Activated CD4-positive, alpha-beta memory T cell treated with anti-CD3 and anti-CD28 coated beads for 36 hours (primary cell): ENCODE data around the gene STK24. TPM values are rescaled to one million over a fixed set of nuclear protein-coding genes. Genes with fewer than 3 reads are reported as not detected.

Experiments
- CTCF ChIA-PET: fragments of 350-600 bp; sonication (Branson Sonifier 250); formaldehyde crosslinking; loops from one replicate; lab custom pipeline; 2021; ENCODE audit warnings: antibody characterized with exemption, inconsistent platforms; lab: Charles Lee
- POLR2A ChIA-PET: fragments of 350-600 bp; sonication (Branson Sonifier 250); formaldehyde crosslinking; loops from one replicate; lab custom pipeline; 2021; ENCODE audit warnings: antibody characterized with exemption; lab: Charles Lee
- DNase-seq: peaks from one replicate; pipeline ENCODE4 v3.0.0-alpha.2; 2020
- H3K27ac Mint-ChIP-seq: one replicate; pipeline ENCODE4 v1.8.0; 2021; ENCODE audit warnings: mixed read lengths
- H3K27me3 Mint-ChIP-seq: one replicate; pipeline ENCODE4 v1.8.0; 2021; ENCODE audit warnings: mixed read lengths
- H3K36me3 Mint-ChIP-seq: one replicate; pipeline ENCODE4 v1.8.0; 2021; ENCODE audit warnings: mixed read lengths
- H3K4me1 Mint-ChIP-seq: one replicate; pipeline ENCODE4 v1.8.0; 2021; ENCODE audit warnings: low read depth, mixed read lengths
- H3K4me3 Mint-ChIP-seq: one replicate; pipeline ENCODE4 v1.8.0; 2021; ENCODE audit warnings: mild to moderate bottlenecking, mixed read lengths
- H3K9me3 Mint-ChIP-seq: one replicate; pipeline ENCODE4 v1.8.0; 2021; ENCODE audit warnings: mixed read lengths
- intact Hi-C: fragments of 100-400 bp; cut with micrococcal nuclease; formaldehyde crosslinking; loops from one replicate; pipeline ENCODE4 v1.15.1; 2023
- total RNA-seq, 2 experiments: library from RNA; stranded (reverse); gene quantifications; one replicate each; pipeline ENCODE4 v1.2.3, GENCODE V29; 2021

Gene STK24
- total RNA-seq, 2 experiments from 2014 or later, result 176 to 178 TPM

DNA sequence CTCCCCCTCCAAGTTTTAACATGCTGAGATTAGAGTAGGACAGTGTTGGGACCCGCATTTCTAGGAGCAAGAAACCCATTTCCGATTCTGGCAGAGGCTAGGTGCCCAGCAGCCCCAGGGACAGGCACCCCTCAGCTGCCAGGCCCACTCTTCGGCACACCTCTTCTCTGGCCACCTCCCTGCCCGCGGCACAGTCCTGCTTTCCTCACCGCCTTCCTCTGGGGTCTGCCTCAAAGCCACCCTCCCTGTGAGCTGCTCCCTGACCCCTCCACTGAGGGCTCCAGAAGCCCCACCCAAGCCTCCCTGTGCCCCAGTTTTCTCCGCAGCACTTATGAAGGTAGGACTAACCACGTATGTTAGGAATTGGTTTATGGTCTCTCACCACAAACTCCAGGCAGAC is 79.9 kb downstream of the STK24 start:
- peaks cover 60% of the 10 kb centered on the region for H3K4me1 Mint-ChIP-seq
- ChIA-PET POLR2A (no interaction called here), CTCF (interaction anchor here (1.1 to 1.3 kb wide), 2 partner anchors 12 to 155 kb away, joined by 3 read pairs; no protein-coding TSS in a partner anchor)
- H3K27me3 Mint-ChIP-seq, result no peaks in the 10 kb centered on the region
- DNase-seq, result no peak
- intact Hi-C loops, result no loop called here
- H3K27ac Mint-ChIP-seq, result peak overlapping the region; percentile 11
- H3K9me3 Mint-ChIP-seq, result no peaks in the 10 kb centered on the region
- H3K4me3 Mint-ChIP-seq, result peak overlapping the region; percentile 12
- H3K36me3 Mint-ChIP-seq, result peaks cover 19% of the 10 kb centered on the region

DNA sequence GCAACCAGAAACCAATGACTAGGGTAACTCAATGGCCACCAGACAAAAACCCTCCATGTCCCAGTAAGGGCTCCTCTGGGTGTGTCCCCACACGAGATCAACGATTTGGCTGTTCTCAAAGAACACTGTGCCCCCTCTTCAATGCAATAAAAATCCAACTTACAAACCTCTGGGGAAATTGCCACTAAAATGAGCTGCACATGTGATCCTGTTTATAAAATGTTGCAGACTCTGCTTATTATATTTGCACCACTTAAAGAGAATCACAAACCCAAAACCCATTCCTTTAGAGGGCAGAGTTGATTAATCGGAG is 80.5 kb downstream of the STK24 start:
- Mint-ChIP-seq H3K9me3 (no peaks in the 10 kb centered on the region), H3K27ac (no peak overlapping the region), H3K36me3 (peaks cover 20% of the 10 kb centered on the region), H3K27me3 (no peaks in the 10 kb centered on the region), H3K4me3 (no peak overlapping the region), H3K4me1 (peaks cover 61% of the 10 kb centered on the region)
- POLR2A ChIA-PET, result interaction anchor here (1.1 kb wide), 1 partner anchor 12 kb away, joined by 3 read pairs; no protein-coding TSS in a partner anchor
- intact Hi-C loops, result no loop called here
- no peak for DNase-seq
- CTCF ChIA-PET, result interaction anchor here (1.1 kb wide), 1 partner anchor 11 kb away, joined by 3 read pairs; no protein-coding TSS in a partner anchor

DNA sequence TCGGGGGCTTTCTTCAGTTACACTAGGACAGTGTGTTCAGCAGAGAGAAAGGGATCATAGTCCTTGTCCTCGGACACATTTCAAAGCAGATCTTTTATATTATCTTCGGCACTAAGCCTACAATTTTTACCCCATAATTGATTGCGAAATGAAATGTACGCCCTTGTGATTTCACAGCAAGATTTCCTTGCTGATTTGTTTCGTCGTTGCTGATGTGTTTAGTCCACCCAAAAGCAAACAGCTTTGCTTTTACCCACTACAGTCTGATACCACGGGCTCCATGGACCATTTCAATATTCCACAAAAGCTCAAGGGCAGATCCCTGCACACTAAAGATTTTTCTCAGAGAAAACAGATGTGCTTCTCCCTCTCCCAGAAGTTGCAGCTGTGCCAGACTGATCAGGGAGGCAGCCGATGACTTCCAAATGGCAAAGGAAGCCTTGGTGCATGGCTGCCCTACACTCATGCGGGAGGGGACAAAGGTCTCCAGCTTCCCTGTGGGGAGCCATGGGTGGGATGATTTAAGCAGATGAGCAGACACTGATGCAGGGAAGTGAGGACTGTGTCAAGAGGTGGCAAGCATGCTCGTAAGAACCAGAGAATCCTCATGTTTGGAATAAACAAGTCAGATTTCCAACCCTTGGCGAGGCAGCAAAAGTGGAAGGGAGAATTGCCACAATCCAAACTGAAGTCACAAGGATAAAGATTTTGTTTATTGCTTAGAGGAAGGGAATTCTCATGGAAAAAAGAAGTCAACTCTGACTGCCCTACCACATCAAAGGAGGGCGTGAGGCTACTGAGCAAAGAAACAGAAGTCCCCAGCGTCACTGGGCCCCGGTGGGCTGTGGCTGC is 81.1 kb downstream of the STK24 start:
- Mint-ChIP-seq H3K4me1 (peaks cover 65% of the 10 kb centered on the region), H3K4me3 (no peak overlapping the region), H3K36me3 (peaks cover 23% of the 10 kb centered on the region), H3K27ac (no peak overlapping the region), H3K27me3 (no peaks in the 10 kb centered on the region), H3K9me3 (no peaks in the 10 kb centered on the region)
- no peak for DNase-seq
- POLR2A ChIA-PET, result interaction anchor here (1.1 kb wide), 2 partner anchors 8 to 13 kb away, joined by 3 to 5 read pairs; no protein-coding TSS in a partner anchor
- CTCF ChIA-PET, result interaction anchor here (1.1 kb wide), 1 partner anchor 11 kb away, joined by 3 read pairs; no protein-coding TSS in a partner anchor
- intact Hi-C loops, result no loop called here

DNA sequence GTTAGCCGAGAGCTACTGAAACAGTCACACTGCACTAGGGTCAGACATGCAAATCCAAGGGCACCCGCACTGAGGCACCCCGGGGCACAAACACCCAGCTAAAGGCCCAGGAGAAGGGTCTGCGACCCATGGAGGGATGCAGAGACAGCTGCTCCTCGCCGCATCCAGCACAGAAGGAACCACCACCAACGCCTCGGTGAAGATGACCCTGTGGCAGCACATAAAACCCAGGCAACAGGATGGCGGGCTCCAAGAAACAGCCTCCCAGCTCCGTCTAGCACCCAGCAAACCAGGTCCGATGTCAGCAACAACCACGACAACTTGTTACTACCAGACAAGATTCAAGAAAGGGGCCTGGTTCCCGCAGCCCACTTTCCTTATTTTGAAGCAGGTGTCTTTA is 82.1 kb downstream of the STK24 start:
- Mint-ChIP-seq H3K4me3 (no peak overlapping the region), H3K27me3 (no peaks in the 10 kb centered on the region), H3K4me1 (peaks cover 68% of the 10 kb centered on the region), H3K36me3 (peaks cover 19% of the 10 kb centered on the region), H3K27ac (no peak overlapping the region), H3K9me3 (no peaks in the 10 kb centered on the region)
- DNase-seq, result no peak
- intact Hi-C loops, result no loop called here
- ChIA-PET POLR2A (interaction anchor here (1.5 kb wide), 1 partner anchor 27 kb away, joined by 4 read pairs; no protein-coding TSS in a partner anchor), CTCF (interaction anchor here (0.9 kb wide), 1 partner anchor 159 kb away, joined by 4 read pairs; no protein-coding TSS in a partner anchor)

DNA sequence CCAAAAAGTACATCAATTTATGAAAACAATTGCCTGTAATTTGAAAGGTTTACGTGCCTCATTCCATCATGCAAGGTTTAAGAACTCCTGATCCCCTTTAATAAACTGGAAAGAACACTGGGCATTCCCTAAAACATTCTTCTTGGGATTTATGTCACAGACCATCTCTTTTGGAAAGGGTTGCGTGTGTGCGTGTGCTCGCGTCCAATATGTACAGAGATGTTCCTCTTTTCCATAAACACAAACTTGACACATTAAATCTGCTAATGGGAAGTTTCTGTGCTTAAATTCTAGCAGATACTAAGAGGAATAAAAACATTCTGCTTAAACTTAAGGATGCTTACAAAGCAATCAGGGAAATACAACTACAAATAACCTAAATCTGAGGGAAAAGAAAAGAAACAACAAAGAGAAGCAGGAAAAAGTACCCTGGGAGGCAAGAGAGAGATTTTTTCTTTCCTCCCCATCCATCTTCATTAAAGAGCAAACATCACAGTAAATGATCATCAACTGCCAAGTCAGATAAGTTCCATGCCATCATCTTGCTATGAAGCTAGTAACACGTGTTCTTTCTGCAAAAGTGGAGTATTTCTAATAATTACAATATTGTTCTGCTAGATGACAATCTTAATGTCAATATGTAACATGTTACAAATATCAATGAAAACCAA is 83.7 kb downstream of the STK24 start:
- CTCF ChIA-PET, result interaction anchor here (1.2 kb wide), 1 partner anchor 16 kb away, joined by 4 read pairs; no protein-coding TSS in a partner anchor
- Mint-ChIP-seq H3K4me1 (peaks cover 81% of the 10 kb centered on the region), H3K27ac (peak overlapping the region; percentile 3), H3K9me3 (no peaks in the 10 kb centered on the region), H3K36me3 (peaks cover 13% of the 10 kb centered on the region), H3K4me3 (no peak overlapping the region), H3K27me3 (no peaks in the 10 kb centered on the region)
- no peak for DNase-seq
- intact Hi-C loops, result no loop called here
- POLR2A ChIA-PET, result interaction anchor here (1.5 kb wide), 1 partner anchor 28 kb away, joined by 4 read pairs; no protein-coding TSS in a partner anchor

DNA sequence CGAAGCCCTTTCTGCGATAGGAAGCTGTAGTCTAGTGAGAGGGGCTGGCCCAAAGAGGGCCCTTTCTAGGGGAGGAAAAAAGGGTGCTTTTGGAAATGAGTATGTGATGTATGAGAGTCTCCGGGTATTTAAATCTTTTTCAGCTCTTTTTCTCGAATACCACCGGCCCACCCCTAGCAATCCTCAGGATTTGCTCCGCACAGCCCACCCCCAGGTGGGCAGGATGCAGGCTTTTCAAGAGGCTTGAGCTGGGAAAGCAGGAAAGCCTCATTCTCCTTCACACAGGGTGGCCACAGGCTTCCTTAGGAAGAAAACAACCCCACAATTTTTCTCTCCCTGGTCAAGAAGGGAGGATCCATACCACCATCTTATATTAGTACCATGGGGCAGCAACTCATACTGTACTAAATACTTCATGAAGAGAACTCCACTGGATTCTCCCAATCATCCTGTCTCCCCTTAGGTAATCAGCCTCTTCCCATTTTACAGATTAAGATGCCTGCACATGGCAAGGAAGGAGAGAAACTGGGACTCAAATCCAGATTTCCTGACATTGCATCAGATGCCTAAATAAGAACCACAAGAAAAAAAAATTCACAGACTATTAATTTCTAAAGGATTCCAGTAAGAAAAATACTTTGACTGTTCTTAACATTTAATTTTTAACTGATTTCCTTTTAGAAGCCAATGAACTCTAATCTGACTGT is 84.4 kb downstream of the STK24 start:
- POLR2A ChIA-PET, result interaction anchor here (1.0 kb wide), 1 partner anchor 12 kb away, joined by 5 read pairs; no protein-coding TSS in a partner anchor
- H3K27me3 Mint-ChIP-seq, result no peaks in the 10 kb centered on the region

DNA sequence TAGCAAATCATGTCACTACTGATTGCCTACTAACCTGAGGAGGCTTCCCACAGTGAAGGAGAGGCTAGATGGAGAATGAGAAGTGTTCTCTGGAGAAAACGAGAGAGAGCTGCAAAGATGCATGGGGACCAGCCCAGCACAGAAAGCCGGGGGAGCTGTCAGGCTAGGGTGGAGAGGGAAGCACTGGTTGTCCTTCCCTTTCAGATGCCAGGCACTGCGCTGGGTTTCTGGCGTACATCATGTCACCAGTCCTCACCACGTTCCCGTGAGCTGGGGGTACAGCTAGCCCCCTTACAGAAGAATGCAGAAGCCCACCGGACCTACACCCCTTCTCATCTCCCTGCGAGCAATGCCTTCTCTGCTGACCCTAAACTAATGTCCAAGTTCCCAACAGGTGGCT is 86.0 kb downstream of the STK24 start:
- POLR2A ChIA-PET, result interaction anchor here (1.1 kb wide), 1 partner anchor 11 kb away, joined by 4 read pairs; no protein-coding TSS in a partner anchor
- Mint-ChIP-seq H3K9me3 (no peaks in the 10 kb centered on the region), H3K4me1 (peaks cover 80% of the 10 kb centered on the region), H3K27me3 (no peaks in the 10 kb centered on the region), H3K36me3 (peaks cover 8% of the 10 kb centered on the region), H3K27ac (no peak overlapping the region), H3K4me3 (no peak overlapping the region)
- DNase-seq, result no peak
- intact Hi-C loops, result no loop called here
- CTCF ChIA-PET, result interaction anchor here (0.7 kb wide), 1 partner anchor 39 kb away, joined by 3 read pairs; no protein-coding TSS in a partner anchor

More for the DNA sequence above, 84.4 kb downstream of the STK24 start:
- Mint-ChIP-seq H3K27ac (peak overlapping the region; percentile 33), H3K4me3 (no peak overlapping the region), H3K4me1 (peaks cover 80% of the 10 kb centered on the region), H3K36me3 (peaks cover 10% of the 10 kb centered on the region), H3K9me3 (no peaks in the 10 kb centered on the region)
- DNase-seq, result no peak
- intact Hi-C loops, result no loop called here
- CTCF ChIA-PET, result no interaction called here

DNA sequence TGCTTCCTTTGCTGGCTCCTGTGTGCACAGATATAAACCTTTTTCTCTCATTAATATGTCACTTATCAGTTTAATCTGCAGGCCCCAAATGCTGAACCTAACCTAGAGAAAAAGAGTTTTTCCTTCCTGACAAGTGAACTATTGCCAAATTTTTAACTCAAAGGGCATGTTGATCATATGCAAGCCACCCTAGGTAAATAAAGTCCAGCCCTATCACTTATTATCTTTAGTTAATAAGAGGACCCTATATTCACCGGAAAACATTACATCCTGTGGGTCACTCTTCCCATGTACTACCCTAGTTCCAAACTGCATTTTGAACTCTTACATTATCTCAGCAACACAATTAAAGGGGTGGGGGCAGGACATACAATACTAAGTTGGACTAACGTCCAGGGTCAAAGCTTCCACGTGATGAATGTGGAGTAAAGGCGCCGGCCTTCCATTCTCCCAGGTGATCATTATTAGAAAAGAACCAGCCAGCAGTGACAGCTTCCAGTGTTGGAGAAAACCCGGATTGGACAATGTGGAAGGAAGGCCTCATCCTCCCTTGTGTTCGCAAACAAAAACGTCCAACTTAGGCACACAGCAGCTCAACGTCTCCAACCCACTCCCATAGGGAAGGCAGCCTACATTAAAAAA is 86.6 kb downstream of the STK24 start:
- POLR2A ChIA-PET, result interaction anchor here (1.1 kb wide), 1 partner anchor 11 kb away, joined by 4 read pairs; no protein-coding TSS in a partner anchor
- Mint-ChIP-seq H3K4me3 (no peak overlapping the region), H3K36me3 (peaks cover 8% of the 10 kb centered on the region), H3K9me3 (no peaks in the 10 kb centered on the region), H3K27ac (peak overlapping the region; percentile 63), H3K4me1 (peaks cover 83% of the 10 kb centered on the region), H3K27me3 (no peaks in the 10 kb centered on the region)
- CTCF ChIA-PET, result interaction anchor here (1.4 kb wide), 1 partner anchor 18 kb away, joined by 3 read pairs; no protein-coding TSS in a partner anchor
- DNase-seq, result no peak
- intact Hi-C loops, result no loop called here

DNA sequence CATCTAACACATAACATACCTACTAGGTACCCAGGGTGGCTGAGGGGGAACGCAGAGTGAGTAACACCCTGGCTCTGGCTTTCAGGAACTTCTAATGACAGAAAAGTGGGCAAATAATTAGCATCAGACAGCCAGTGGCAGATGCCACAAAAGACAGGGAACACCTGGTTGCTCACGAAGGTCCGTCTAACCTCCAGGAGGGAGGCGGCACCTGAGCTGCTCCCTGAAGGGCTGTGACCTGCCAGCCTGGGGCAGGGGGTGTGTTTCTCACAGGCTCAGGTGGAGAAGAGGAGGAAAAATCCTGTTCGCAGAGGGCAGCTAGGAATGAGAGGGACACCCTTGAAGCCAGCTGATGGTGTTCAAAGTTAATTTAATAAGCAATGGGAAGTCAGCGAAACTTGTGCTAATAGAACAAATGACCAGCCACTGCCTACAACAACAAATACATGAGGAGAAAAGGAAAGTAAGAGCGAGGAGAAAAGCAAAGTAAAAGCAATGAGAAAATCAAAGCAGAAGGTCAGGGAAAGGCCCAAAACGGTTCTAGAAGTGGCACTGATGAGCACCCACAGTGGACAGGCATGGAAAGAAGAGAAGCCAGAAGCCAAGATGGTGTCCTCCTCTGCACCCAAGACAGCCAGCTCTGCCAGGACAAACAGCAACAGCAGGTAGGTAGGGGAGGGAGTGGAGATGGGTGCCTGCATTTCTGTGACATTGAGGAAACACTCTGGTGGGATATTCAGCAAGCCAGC is 87.3 kb downstream of the STK24 start:
- DNase-seq, result no peak
- Mint-ChIP-seq H3K27ac (peak overlapping the region; percentile 63), H3K36me3 (peaks cover 7% of the 10 kb centered on the region), H3K27me3 (no peaks in the 10 kb centered on the region), H3K9me3 (no peaks in the 10 kb centered on the region), H3K4me1 (peaks cover 87% of the 10 kb centered on the region), H3K4me3 (no peak overlapping the region)
- intact Hi-C loops, result no loop called here
- CTCF ChIA-PET, result interaction anchor here (1.4 kb wide), 1 partner anchor 19 kb away, joined by 3 read pairs; no protein-coding TSS in a partner anchor
- POLR2A ChIA-PET, result interaction anchor here (1.1 kb wide), 1 partner anchor 12 kb away, joined by 4 read pairs; no protein-coding TSS in a partner anchor

DNA sequence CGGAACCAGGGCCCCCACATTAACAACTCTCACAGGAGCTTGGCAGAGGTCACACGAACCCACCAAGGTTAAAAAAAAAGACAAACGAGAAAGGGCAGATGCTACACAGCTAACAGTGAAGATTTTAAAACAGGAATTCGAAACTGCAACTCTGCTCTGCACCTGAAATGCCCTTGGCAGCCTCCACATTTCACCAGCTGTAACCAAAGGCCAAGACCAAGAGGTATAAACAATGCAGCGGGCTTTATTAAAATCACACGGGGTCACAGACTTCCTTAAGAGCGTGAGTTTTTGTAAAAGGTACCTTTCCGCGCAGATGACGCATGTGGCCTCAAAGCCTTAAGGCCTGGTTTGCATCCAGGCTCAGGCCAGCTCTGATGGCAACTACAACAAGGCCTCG is 88.2 kb downstream of the STK24 start:
- intact Hi-C loops, result no loop called here
- H3K27me3 Mint-ChIP-seq, result no peaks in the 10 kb centered on the region
- no peak for DNase-seq
- H3K4me1 Mint-ChIP-seq, result peaks cover 93% of the 10 kb centered on the region
- POLR2A ChIA-PET, result interaction anchor here (1.1 kb wide), 1 partner anchor 12 kb away, joined by 4 read pairs; no protein-coding TSS in a partner anchor
- no peak overlapping the region for H3K27ac Mint-ChIP-seq
- H3K36me3 Mint-ChIP-seq, result peaks cover 4% of the 10 kb centered on the region
- CTCF ChIA-PET, result interaction anchor here (0.6 to 1.5 kb wide), 2 partner anchors 43 to 48 kb away, joined by 3 to 4 read pairs; no protein-coding TSS in a partner anchor
- no peaks in the 10 kb centered on the region for H3K9me3 Mint-ChIP-seq
- no peak overlapping the region for H3K4me3 Mint-ChIP-seq
